NCI-H510A (cell line): ENCODE measurements around the gene ANKRD39.
"Not testable (repeated sequence)": the region's sequence is repeated elsewhere in the genome, so short reads cannot be mapped to it uniquely, and the experiment has no call there.

Experiments used
- DNase-seq: peaks from one replicate; lab custom pipeline; 2025; lab: John Stamatoyannopoulos, UW

Gene ANKRD39

DNA sequence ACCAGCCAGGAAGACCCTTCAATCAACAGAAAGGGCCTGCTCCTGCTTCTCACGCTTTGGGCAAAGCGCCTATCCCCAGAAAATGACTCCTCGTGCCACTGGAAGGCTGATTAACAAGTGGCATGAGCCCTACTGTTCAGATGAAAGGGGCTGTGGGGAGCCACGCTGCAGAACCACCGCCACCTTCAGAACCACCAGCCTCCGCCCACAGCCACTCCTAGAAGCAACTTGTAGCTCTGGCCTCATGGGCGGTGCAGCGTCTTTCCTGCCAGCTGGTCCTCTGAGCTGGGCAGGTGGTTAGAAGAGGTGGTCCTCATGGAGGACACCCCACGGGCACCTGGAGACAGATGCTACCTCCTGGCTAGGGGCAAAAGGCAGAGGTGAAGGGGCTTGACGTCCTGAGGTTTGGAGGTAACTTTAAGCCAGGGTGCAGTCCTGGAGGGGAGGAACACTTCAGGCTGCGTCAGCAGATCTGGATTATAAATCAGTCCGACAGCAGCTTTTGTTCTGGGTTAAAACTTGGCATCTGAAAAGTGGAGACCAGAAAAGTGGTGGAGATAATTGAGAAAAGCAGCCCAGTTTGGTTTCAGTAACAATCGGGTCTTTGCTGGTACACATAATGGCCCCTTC, 12.9 kb upstream of the ANKRD39 start:
- DNase-seq, result peak; percentile 56

DNA sequence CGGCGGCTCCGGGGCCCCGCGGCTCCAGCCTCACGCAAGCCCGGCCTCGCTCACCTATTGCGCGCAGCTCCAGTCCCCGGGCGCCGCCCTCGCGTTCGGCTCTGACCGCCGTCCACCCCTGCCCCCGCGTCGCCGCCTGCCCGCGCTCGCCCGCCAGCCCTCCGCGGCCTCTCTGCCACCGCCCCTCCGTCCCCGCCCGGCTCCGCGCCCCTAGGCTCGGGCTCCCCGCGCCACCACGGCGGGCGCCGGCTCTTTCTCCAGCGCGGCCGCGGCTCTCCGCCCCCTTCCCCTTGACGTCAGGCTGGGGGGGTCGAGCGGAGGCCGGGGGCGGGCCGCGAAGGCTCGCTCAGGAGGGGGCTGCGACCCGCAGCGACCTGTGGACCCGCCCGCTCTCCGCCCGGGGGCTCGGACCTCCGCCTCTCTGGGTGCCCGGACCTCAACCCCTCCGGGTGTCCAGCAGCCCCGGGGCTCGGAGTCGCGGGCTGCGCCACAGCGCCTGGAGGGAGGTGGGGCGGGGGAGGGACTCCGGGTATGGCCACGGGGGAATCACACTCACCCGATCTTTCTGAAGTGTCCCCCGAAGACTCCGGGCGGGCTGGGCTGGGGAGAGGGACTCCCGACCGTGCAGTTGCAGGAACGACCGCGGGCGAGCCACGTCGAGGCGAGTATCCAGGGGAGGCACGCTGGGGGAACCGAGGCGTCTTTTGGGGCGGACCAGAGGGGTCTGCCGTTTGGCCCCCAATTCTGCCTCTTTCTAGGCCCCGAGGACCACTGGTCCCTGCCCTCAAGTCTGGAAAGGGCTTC, 12.2 kb upstream of the ANKRD39 start, which contains the start of gene SEMA4C:
TSS of gene SEMA4C (minus strand) at position 259 of the 804 bp plus-strand sequence. CDS start 2,194 bp downstream, outside the sequence.
- DNase-seq, result peak; percentile 51

DNA sequence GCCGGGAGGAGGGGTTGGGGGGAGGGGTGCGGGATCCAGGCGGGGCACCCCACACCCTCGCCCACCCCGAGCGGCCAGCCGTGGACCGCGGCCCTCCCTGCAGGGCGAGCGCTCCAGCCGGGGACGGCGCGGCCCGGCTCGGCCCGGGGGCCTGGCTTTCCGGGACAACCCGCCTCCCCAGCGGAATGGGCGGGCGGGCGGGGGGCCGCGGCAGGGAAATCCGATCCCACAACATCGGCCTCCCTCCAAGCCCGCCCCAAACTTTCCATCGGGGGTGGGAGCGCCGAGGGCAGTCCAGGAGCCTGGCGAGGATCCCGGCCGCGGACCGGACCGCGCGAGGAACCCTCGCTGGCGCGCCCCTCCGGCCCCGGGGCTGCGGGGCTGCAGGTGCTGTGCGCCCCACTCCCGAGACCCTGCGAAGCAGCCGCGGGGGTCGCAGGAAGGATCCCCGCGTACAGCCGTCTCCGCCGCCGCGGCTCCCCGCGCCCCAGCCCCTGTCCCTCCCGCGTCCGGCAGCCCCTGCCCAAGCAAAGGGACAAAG, 11.5 kb upstream of the ANKRD39 start:
- DNase-seq, result no peak

DNA sequence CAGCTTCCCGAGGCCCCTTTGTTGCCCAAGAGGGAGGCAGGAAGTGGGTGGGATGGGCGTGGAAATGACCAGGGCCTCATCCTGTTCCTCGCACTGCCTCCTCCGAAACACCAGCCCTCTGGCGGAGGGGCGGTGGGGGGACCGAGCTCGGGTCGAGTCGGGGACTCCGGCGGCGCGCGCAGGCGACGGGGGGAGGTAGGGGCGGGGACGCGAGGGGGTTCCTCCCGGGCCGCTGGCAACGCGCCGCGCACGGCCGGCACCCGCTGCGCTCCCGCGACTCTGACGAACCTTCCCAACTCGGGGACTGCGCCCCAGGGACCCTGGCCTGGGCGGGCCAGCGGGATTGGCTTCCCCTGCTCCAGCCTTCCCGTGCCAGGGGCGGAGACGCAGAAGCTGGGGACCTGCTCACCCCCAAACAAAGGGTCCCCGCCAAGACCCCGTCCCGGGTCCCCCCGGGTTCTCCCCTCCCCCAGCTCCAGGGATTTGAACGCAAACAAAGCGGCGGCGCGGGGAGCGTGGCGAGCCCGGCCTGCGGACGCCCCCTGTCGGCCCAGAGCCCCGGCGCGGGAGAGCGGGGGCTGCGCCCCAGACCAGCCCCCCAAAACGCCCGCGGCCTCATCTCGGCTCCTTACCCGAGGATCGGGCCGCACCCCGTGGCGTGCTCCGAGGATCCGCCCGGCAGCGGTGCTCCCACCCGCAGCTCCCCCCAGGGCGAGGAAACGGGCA, 10.9 kb upstream of the ANKRD39 start:
- peak; percentile 81 for DNase-seq

DNA sequence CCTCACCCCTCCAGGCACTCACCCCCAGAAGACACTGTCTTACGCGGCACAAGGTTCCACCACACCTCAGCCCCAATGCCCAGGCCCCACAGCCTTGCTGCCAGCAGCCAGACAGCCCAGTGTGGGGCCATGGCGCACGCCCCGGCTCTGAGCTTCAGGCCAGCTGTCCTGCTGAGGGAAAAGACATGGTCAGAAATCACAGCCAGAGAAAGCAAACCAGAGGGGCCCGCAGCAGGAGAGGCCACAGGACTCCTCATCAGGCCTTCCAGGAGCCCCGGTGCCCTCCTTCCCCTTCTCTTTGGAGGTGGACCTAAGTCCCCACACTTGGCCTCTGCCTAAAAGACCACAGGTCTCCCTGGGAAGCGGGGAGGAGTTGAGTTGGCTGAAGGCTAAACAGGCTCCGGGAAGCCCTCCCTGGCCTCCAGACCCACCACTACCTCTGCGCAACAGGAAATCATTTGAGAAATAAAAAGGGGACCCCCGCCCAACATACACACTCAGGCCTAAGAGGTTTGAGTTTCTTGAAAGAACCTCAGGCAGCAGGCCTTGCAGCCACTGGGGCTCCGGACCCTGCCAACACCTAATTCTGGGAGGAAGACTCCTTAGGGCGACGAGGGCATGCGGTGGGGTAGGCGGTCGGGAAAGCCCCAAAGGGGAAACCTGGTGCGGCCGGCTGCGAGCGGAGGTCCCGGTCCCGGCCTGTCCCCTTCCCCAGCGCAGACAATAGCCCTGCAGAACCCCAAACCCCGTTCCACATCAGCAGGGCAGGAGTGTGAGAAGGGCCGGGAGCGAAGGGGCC, 10.1 kb upstream of the ANKRD39 start:
- no peak for DNase-seq

DNA sequence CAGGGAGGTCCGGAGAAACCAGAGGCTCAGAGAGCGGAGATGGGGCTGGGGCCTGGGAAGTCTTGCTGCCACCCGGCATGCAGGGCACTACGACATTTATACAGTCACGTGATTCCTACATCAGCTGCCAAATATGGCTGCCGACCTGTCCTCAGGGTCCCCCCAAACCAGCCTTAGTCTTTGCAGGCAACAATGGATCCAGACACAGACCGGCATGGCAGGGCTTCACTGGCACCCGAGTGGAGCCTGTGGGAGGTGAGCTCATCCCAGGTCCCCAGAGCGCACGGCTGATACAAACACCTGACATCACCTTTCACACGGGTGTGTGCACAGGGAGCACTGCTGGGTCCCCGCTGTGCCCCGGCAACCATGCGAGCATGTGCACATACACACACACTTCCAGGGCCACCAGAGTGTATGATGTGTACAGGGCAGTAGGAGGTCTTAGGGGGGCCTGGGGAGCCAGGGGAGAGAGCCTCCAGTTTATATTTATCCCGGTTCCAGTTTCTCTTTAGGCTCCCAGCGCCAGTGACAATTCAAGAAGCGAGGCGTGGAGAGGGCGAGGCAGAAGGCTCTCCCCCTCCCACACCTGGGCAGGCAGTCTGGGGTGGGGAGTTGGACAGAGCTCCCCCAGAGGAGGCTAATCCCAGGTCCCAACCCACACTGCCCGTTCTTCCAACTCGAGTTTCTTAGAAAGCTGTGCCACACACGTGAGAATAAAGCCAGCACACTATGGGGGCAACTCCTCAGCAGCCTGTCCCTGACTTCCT, 9.4 kb upstream of the ANKRD39 start:
- DNase-seq, result no peak

DNA sequence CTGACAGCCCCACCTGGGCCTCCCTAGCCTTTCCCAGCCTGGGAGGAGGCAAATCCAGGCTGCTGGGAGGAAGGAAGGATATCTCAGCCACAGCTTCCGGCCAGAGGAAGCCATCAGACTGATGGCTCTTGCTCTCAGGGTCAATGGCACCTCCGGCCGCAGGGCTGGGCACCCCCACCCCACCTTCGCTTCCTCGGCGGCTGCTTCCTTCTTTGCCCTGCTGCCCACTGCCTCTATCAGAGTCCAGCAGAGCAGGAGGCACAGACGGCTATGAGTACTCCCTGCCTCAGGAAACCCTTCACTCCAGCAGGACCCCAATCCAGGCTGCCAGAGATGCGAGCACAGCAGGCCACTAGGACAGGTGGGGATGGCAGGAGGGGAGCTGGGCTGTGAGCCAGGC, 8.8 kb upstream of the ANKRD39 start:
- no peak for DNase-seq

DNA sequence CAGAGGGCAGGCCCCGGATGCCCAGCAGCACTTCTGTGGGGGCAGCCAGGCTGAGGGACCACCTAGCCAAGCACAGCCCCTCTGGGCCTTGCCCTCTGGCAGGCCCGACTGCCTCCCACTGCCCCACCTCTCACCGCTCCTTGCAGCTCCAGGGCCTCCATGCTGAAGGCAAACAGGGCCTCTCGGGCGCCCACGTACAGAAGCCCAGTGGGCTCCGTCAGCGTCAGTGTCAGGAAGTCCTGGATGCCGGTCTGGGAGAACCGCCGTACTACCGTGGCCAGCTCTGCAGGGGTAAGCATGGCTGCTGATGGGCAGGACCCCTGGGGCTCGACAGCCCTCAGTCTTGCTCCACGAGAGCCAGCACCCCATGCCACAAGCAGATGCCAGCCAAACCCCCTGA, 8.3 kb upstream of the ANKRD39 start:
- no peak for DNase-seq

DNA sequence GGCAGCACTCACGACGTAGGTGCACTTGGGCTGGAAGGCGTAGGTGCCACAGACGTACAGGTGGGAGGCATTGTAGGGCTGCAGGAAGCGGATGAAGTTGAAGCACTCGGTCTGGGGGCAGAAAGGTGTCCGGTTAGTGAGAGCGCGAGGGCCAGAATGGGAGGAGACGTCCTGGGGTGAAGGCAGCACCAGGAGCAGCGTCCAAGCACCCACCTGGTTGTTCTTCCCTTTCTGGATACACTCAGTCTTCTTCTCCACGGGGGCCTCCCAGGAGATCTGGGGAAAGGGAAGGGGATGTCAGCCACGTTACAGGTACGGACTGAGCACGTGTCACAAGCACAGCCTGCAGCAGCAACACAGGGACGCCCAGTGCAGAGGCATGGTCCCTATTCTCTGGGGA, 7.8 kb upstream of the ANKRD39 start:
- DNase-seq, result no peak

DNA sequence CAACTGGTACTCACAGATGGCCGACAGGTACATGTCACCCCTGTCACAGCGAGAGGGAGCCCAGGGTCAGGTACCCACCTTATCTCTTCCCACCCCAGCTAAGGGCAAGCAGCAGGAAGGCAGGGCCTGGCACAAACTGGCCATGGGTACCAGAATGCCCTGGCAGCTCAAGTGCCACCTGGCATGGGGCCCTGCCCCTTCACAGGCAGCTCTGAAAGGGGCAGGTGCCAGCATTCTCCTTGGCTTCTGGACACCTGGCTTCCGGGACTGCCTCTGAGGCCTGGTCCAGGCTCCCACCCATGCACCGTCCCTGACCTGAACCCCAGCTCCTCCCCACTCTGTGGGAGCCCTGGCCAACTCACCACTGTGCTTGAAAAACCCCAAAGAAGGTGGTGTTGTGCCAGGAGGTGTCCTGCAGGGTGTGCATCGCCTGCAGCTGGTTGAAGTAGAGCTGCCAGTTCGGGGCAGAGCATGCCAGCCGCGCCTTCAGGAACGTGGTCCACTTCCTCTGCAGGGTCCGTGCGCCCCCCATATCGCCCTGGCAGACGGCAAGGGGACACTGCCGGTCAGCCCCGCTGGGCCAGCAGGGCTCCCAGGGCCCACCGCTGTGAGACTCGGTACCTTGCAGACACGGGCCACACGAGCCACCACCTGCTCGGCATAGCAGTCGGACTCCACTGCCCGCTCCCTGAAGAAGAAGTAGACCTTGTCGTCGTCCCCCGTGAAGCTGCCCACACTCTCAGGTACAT, 6.7 kb upstream of the ANKRD39 start:
- no peak for DNase-seq

DNA sequence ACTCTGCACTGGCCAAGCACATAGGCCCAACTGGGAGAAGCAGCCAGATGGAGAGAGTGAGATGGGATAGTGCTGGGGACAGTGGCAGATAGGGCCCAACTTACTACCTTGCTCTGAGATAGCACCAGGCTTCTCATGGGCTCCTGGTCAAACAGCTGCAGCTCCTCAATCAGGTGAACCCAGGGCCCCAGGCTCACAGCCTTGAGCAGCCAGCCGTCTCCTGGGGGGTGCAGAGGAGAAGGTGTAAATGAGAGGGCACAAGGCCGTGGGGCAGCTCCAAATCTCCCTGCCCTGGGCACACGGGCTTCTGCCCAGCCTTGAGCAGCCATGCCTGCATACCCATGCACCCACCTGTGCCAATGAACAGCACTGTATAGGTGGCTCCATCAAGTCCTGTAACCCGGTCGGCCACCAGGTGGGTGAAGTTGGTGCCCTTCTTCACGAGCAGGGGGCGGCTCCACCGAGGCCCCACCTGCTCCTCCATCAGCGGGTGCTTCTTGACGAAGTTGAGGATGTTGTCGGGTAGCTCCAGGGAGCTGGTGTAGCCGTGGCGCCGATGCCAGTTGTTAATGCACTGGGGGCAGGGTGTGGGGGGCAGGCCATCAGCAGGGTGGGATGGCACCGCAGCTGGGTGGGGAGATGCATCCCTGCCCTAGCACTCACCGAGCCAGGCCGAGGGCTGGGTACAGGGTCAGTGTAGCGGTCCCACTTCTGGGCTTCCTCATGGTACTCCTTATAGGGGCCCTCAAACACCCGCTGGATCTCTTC, 5.9 kb upstream of the ANKRD39 start:
- no peak for DNase-seq

DNA sequence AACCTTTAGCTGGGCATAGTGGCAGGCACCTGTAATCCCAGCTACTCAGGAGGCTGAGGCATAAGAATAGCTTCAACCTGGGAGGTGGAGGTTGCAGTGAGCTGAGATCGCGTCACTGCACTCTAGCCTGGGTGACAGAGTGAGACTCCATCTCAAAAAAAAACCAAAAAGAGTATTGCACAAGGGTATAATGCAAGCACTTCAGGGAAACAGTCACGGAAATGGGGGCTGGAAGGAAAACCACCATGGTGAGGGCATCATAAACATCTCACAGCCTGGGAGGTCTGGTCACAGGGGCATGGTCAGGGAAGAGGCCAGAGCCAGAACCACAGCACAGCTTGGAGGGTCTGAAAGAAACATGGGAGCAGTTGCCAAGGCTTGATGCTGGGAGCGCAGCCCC, 5.2 kb upstream of the ANKRD39 start:
- DNase-seq, result not testable (repeated sequence)

DNA sequence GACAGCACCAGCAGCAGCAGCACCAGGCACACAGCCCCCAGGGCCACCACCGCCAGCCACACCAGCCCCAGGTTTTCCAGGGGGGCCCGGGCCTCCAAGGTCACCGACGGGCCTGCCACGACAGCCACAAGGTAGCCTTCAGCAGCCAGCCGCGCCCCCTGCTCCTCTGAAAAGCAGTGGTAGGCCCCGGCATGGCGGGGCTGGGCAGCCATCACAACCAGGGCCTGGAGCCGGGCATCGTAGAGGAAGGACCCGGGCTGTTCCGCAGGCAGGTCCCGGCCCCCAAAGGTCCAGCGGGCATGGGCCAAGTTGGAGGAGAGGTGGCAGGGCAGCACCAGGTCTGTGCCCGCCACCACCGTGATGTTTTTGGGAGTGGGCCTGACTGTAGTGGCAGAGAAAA, 3.3 kb upstream of the ANKRD39 start:
- no peak for DNase-seq

DNA sequence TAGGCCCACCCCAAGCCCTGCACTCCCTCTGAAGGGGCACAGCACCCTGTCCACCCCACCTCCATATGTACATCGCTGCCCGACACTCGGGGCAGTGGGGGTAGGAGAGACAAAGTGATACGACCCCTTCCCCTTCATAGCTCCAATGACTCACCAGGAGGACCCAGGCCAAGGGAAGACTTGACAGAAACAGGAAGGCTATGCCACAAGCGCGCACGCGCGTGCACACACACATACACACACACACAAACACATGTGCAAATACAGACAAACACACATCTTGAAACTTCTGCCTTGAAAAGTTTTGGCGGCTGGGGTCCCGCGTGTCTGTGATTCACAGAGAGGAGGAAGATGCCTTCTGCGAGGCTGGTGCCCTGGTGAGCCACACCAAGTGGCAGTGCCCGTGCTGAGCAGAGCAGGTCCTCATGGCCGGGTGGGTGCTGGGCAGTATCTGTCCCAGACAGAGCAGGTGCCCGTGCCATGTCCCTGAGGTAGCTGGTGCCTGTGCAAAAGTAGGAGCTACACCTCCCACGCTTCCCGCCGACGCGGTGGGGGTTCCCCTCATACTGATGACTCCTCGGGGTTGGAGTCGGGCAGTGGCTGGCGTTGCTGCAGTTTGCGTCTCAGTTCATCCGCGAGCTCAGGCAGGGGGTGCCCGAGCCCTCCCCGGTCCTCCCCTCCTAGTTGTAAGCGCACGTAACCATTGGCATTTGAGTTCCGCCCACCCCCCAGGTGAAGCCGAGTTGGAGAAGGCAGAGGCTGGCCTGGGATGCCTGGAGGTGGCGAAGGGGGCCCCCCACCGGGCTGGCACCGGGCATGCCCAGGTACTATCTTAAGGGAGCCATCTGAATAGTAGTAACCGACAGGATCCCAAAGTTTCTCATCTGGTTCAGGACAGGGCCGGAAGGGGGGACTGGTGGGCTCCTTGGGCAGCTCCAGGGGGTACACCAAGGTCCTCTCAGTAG, 2.5 kb upstream of the ANKRD39 start:
- DNase-seq, result no peak

DNA sequence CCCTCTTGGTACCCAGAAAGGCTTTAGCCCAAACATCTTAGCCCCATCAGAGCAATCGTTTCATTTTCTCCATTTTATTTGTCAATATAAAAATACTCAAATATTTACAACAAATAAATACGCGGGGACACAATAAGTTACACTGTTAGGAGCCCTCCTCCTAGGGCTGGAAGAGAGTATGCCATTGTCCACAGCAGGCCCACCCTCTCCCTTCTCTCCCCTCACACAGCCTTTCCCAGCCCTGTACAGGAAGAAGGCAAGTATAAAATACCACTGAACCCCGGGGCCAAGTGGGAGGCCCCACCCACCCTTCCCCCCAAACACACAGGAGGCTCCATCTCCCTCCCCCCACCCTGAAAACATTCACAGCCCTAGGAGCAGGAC, 1.9 kb upstream of the ANKRD39 start:
- no peak for DNase-seq

DNA sequence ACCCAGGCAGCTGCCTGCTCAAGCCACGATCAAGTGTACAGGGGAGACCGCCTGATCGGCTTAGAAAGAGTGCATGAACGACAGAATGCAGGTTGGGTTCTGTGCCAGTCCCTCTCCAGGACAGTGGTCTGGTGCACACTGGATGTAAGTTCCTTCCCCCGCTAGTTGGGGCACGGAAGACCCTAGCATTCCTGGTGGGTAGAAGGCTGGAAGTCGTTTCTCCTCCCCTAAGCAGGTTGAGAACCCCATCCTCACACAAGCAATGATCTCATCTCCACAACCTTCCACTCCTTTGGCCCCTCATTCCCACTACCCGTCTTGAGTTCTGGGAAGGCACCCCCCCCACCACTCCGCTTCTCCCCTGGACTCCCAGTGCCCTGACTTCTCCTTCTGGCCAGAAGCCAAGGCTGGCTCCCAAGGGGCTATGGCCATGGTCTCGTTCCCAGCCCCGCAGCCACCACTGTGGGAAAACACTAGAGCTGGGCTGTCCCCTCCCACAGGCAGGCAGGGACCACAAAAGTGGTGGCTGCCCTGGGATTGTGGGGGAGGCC, 1.4 kb upstream of the ANKRD39 start:
- DNase-seq, result no peak

DNA sequence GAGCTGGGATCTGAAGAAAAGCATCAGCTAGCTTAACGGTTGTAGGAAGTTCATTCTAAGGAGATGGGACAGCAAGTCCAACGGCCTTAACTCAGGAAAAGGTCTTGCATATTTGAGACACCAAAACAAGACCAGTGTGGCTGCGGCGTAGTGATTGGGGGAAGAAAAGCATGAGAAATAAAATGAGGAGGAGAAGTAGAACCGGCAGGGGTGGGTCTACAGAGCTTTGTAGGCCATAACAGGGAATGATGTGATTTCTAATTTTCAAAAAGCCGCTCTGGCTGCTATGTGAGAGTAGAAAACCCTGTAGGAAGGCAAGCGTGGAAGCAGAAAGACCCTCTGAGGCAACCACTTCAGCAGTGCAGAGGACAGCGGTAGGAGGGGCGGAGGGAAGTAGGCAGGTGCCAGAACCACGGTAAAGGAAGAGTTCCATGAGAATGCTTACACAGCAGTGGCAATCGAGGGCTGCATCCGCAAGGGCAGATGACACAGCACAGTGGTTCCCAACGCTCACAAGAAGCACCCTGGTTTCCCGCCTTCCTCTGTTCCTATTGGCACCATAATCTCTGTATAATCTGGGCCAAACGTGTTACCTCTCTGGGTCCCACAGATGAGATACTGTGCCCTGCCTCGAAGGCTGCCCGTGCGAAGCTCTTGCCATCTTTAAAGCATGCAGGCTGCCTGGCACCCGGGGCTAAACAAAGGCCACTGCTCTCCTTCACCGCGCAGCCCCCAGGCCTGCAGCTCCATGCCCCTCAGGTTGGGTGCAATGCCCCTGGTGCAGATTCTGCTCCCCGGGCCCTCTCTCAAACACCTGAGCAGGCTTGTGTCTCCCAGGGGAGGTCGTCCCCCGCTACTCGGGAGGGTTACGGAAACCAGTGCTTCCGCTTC, 795 bp downstream of the ANKRD39 start:
- peak; percentile 30 for DNase-seq
